Measurements from ENCODE around the gene NMU. TPM values are rescaled to one million over a fixed set of nuclear protein-coding genes. Genes with fewer than 3 reads are reported as not detected.

Gene NMU
- total RNA-seq, 1 experiment from 2014 or later: 0.54 TPM

GRCh38 chr4:55670695-55671094, 34.6 kb upstream of the NMU start:
- Histone ChIP-seq H3K4me3 (ENCODE audit: low read depth in 2 of 2, low read length in 2 of 2) (no peak overlapping the region), H3K9me3 (ENCODE audit: control insufficient read depth, insufficient read depth, low read depth, low read length) (no peaks in the 10 kb centered on the region), H3K27me3 (ENCODE audit: control insufficient read depth, insufficient read depth, low read length) (no peaks in the 10 kb centered on the region), H3K4me1 (ENCODE audit: control insufficient read depth, insufficient read depth, low read length) (no peaks in the 10 kb centered on the region), H3K36me3 (ENCODE audit: control insufficient read depth, insufficient read depth, low read length) (no peaks in the 10 kb centered on the region), H3K27ac (ENCODE audit: low read length) (no peak overlapping the region)
- BruUV-seq (replicated peaks): no TSS peak
- ATAC-seq: no peak
- in situ Hi-C loops (cut with HindIII; ENCODE audit: low pct_unique_long_range_greater_than_20kb, low sequenced_read_pairs) (no loop called here), intact Hi-C loops (cut with micrococcal nuclease; ENCODE audit: unreplicated experiment) (no loop called here)
- ChIA-PET CTCF (no interaction called here), POLR2A (no interaction called here)
- TF ChIP-seq REST (IDR thresholded peaks at IDR 0.05; ENCODE audit: insufficient read depth in 1 of 2, low read depth in 2 of 2, low read length in 1 of 2) (no peak), TCF7L2 (IDR thresholded peaks at IDR 0.05; ENCODE audit: low read depth, low read length) (no peak), POLR2AphosphoS5 (IDR thresholded peaks at IDR 0.05; ENCODE audit: low read depth, low read length) (no peak), CTCF (IDR thresholded peaks at IDR 0.05) (no peak), SIN3A (IDR thresholded peaks at IDR 0.05; ENCODE audit: borderline replicate concordance, insufficient read depth, low read depth, low read length) (no peak)
- DNase-seq (ENCODE audit: low read depth, low spot score): no peak

- ChIA-PET CTCF (no interaction called here), POLR2A (no interaction called here)
- no peak overlapping the region for H3K4me3 ChIP-seq (ENCODE audit: low read depth in 2 of 2, low read length in 2 of 2)
- BruUV-seq (replicated peaks): no TSS peak
- H3K36me3 ChIP-seq (ENCODE audit: control insufficient read depth, insufficient read depth, low read length): no peaks in the 10 kb centered on the region
- H3K27ac ChIP-seq (ENCODE audit: low read length): no peak overlapping the region
- H3K9me3 ChIP-seq (ENCODE audit: control insufficient read depth, insufficient read depth, low read depth, low read length): no peaks in the 10 kb centered on the region
- TF ChIP-seq CTCF (IDR thresholded peaks at IDR 0.05) (no peak), POLR2AphosphoS5 (IDR thresholded peaks at IDR 0.05; ENCODE audit: low read depth, low read length) (no peak), REST (IDR thresholded peaks at IDR 0.05; ENCODE audit: insufficient read depth in 1 of 2, low read depth in 2 of 2, low read length in 1 of 2) (no peak), SIN3A (IDR thresholded peaks at IDR 0.05; ENCODE audit: borderline replicate concordance, insufficient read depth, low read depth, low read length) (no peak), TCF7L2 (IDR thresholded peaks at IDR 0.05; ENCODE audit: low read depth, low read length) (no peak)
- in situ Hi-C loops (cut with HindIII; ENCODE audit: low pct_unique_long_range_greater_than_20kb, low sequenced_read_pairs): no loop called here
- intact Hi-C loops (cut with micrococcal nuclease; ENCODE audit: unreplicated experiment): no loop called here
- ATAC-seq (no peak), DNase-seq (ENCODE audit: low read depth, low spot score) (no peak)
- no peaks in the 10 kb centered on the region for H3K4me1 ChIP-seq (ENCODE audit: control insufficient read depth, insufficient read depth, low read length)
- no peaks in the 10 kb centered on the region for H3K27me3 ChIP-seq (ENCODE audit: control insufficient read depth, insufficient read depth, low read length)
These were observed 32.4 kb upstream of the NMU start for GRCh38 chr4:55668449-55668848.
